Neuronal stem cell (in vitro differentiated cells): ENCODE results near the gene CTCF.
A peak's percentile ranks its signal among the peaks of the same experiment; 100 is the strongest.

ENCODE experiments used
- DNase-seq: peaks from one replicate; pipeline ENCODE4 v3.0.0-alpha.2; 2013; ENCODE audit warnings: low spot score
- H2AFZ ChIP-seq: one replicate; pipeline ENCODE4 v1.6.1; 2013; ENCODE audit warnings: mild to moderate bottlenecking, low read length, inconsistent platforms
- H2AK5ac ChIP-seq: 2 replicates; pipeline ENCODE4 v1.6.1; 2013; ENCODE audit warnings: low read depth, mild to moderate bottlenecking, inconsistent platforms, low read length, moderate library complexity, mixed read lengths
- H2BK120ac ChIP-seq: 2 replicates; pipeline ENCODE4 v1.6.1; 2013; ENCODE audit warnings: low read depth, mild to moderate bottlenecking, inconsistent platforms, low read length, moderate library complexity, mixed read lengths
- H2BK12ac ChIP-seq: one replicate; pipeline ENCODE4 v1.6.1; 2013; ENCODE audit warnings: low read length, inconsistent platforms
- H2BK15ac ChIP-seq: 2 replicates; pipeline ENCODE4 v1.6.1; 2013; ENCODE audit warnings: mild to moderate bottlenecking, low read length, inconsistent platforms, mixed read lengths
- H2BK5ac ChIP-seq: one replicate; pipeline ENCODE4 v1.6.1; 2013; ENCODE audit warnings: inconsistent platforms, mild to moderate bottlenecking, low read length, moderate library complexity
- H3K14ac ChIP-seq: one replicate; pipeline ENCODE4 v1.6.1; 2013; ENCODE audit warnings: low read length, inconsistent platforms
- H3K18ac ChIP-seq: 2 replicates; pipeline ENCODE4 v1.6.1; 2013; ENCODE audit warnings: low read length, inconsistent platforms
- H3K23ac ChIP-seq: 2 replicates; pipeline ENCODE4 v1.6.1; 2013; ENCODE audit warnings: low read depth, mild to moderate bottlenecking, mixed read lengths, low read length, inconsistent platforms; ENCODE audit not compliant: poor library complexity
- H3K27ac ChIP-seq: replicated peaks from 3 replicates; pipeline ENCODE4 v1.5.1; 2013; ENCODE audit warnings: low read length, inconsistent platforms
- H3K27me3 ChIP-seq, 3 experiments: 2 replicates each; pipeline ENCODE4 v1.6.1; 2013; ENCODE audit warnings: low read length in 3 of 3, mild to moderate bottlenecking in 2 of 3, inconsistent platforms in 1 of 3, low read depth in 1 of 3, mixed read lengths in 1 of 3, moderate library complexity in 1 of 3; ENCODE audit not compliant: control insufficient read depth in 3 of 3, insufficient read depth in 3 of 3
- H3K36me3 ChIP-seq, 2 donors: replicated peaks in 1 of 2; 2 replicates each; pipeline ENCODE4 v1.6.1; 2013; ENCODE audit warnings: low read length in 2 of 2; ENCODE audit not compliant: control insufficient read depth in 2 of 2, insufficient read depth in 2 of 2
- H3K4ac ChIP-seq: 2 replicates; pipeline ENCODE4 v1.6.1; 2013; ENCODE audit warnings: inconsistent platforms, mild to moderate bottlenecking, low read length, moderate library complexity
- H3K4me1 ChIP-seq, 2 donors: 1 replicate in 1 of 2; 2 replicates in 1 of 2; pipeline ENCODE4 v1.6.1; 2013; ENCODE audit warnings: low read length in 2 of 2, low read depth in 1 of 2; ENCODE audit not compliant: control insufficient read depth in 2 of 2, insufficient read depth in 1 of 2
- H3K4me2 ChIP-seq: one replicate; pipeline ENCODE4 v1.6.1; 2013; ENCODE audit warnings: mild to moderate bottlenecking, low read length, inconsistent platforms; ENCODE audit not compliant: insufficient read depth, poor library complexity, severe bottlenecking
- H3K4me3 ChIP-seq, 2 donors: 2 replicates each; pipeline ENCODE4 v1.5.1; 2013; ENCODE audit warnings: low read length in 2 of 2, mild to moderate bottlenecking in 2 of 2, inconsistent platforms in 1 of 2, moderate library complexity in 1 of 2
- H3K79me1 ChIP-seq: one replicate; pipeline ENCODE4 v1.6.1; 2013; ENCODE audit warnings: low read depth, mild to moderate bottlenecking, inconsistent platforms, low read length, moderate library complexity
- H3K9ac ChIP-seq: one replicate; pipeline ENCODE4 v1.6.1; 2013; ENCODE audit warnings: mild to moderate bottlenecking, low read depth, low read length, inconsistent platforms; ENCODE audit not compliant: poor library complexity
- H3K9me3 ChIP-seq, 2 donors: replicated peaks in 1 of 2; 2 replicates each; pipeline versions ENCODE3 to v1.6.1; 2013; ENCODE audit warnings: low read length in 2 of 2, mild to moderate bottlenecking in 2 of 2, inconsistent platforms in 1 of 2, low read depth in 1 of 2, mixed read lengths in 1 of 2, moderate library complexity in 1 of 2; ENCODE audit not compliant: control insufficient read depth in 2 of 2, insufficient read depth in 1 of 2
- H4K8ac ChIP-seq: one replicate; pipeline ENCODE4 v1.6.1; 2013; ENCODE audit warnings: low read depth, mild to moderate bottlenecking, inconsistent platforms, low read length, moderate library complexity
- H4K91ac ChIP-seq: one replicate; pipeline ENCODE4 v1.6.1; 2013; ENCODE audit warnings: low read length, low read depth, mild to moderate bottlenecking, inconsistent platforms; ENCODE audit not compliant: poor library complexity
- WGBS, 2 donors: extraction: QIAGEN DNeasy Blood & Tissue Kit; methylation state at CpG; one replicate each; pipeline ENCODE4 v1.1.7; 2013; ENCODE audit warnings: missing lambda C conversion rate in 2 of 2, mixed read lengths in 1 of 2; ENCODE audit not compliant: insufficient read length in 2 of 2, insufficient replicate concordance in 1 of 2; ENCODE audit errors: extremely low coverage in 2 of 2; 5-methylcytosine and 5-hydroxymethylcytosine counted together

Gene CTCF

GRCh38 chr16:67653789-67654402 lies 91.6 kb downstream of the CTCF start:
- Histone ChIP-seq H3K14ac (no peak overlapping the region), H2AFZ (peak overlapping the region; percentile 83), H3K4me3 (peak overlapping the region in 1 of 2 donors; percentile 44), H4K91ac (no peak overlapping the region), H3K18ac (no peak overlapping the region), H3K36me3 (peaks cover 0 to 23% of the 10 kb centered on the region in 2 donors), H3K23ac (peak overlapping the region; percentile 96), H3K4me1 (peaks cover 1 to 15% of the 10 kb centered on the region in 2 donors), H4K8ac (no peak overlapping the region), H2BK15ac (peak overlapping the region; percentile 11), H3K27ac (no peak overlapping the region), H3K4me2 (peak overlapping the region; percentile 73), H3K9ac (peak overlapping the region; percentile 12), H3K79me1 (peaks cover 1% of the 10 kb centered on the region), H3K27me3 (peaks cover 3 to 50% (median 43%) of the 10 kb centered on the region in 3 experiments), H2AK5ac (no peak overlapping the region), H2BK5ac (no peak overlapping the region), H3K9me3 (peaks cover 0 to 2% of the 10 kb centered on the region in 2 donors), H3K4ac (no peak overlapping the region), H2BK120ac (no peak overlapping the region), H2BK12ac (no peak overlapping the region)
- WGBS, 2 donors = no CpG with 5 or more reads among the region's 25 CpGs
- no peak for DNase-seq

GRCh38 chr16:67654403-67654911 lies 92.1 kb downstream of the CTCF start:
- no peak overlapping the region for H3K18ac ChIP-seq
- peaks cover 5 to 14% of the 10 kb centered on the region in 2 donors for H3K4me1 ChIP-seq
- peak overlapping the region; percentile 11 for H2BK15ac ChIP-seq
- no peak overlapping the region for H2AFZ ChIP-seq
- peaks cover 4% of the 10 kb centered on the region for H3K79me1 ChIP-seq
- H2BK12ac ChIP-seq = no peak overlapping the region
- H3K14ac ChIP-seq = no peak overlapping the region
- DNase-seq = no peak
- H3K27me3 ChIP-seq = peaks cover 3 to 46% (median 43%) of the 10 kb centered on the region in 3 experiments
- peaks cover 0 to 2% of the 10 kb centered on the region in 2 donors for H3K9me3 ChIP-seq
- H3K9ac ChIP-seq = no peak overlapping the region
- no peak overlapping the region for H3K27ac ChIP-seq
- WGBS, 2 donors = no CpG with 5 or more reads among the region's 30 CpGs
- H2BK5ac ChIP-seq = no peak overlapping the region
- peaks cover 0 to 24% of the 10 kb centered on the region in 2 donors for H3K36me3 ChIP-seq
- H3K4me2 ChIP-seq = no peak overlapping the region
- no peak overlapping the region for H2AK5ac ChIP-seq
- H2BK120ac ChIP-seq = no peak overlapping the region
- peak overlapping the region; percentile 96 for H3K23ac ChIP-seq
- H3K4ac ChIP-seq = no peak overlapping the region
- H4K91ac ChIP-seq = no peak overlapping the region
- H3K4me3 ChIP-seq = no peak overlapping the region
- H4K8ac ChIP-seq = no peak overlapping the region

- H2BK120ac ChIP-seq = no peak overlapping the region
- no peak overlapping the region for H2AK5ac ChIP-seq
- no peak overlapping the region for H3K23ac ChIP-seq
- H2BK5ac ChIP-seq = no peak overlapping the region
- peaks cover 0 to 24% of the 10 kb centered on the region in 2 donors for H3K36me3 ChIP-seq
- WGBS, 2 donors = no CpG with 5 or more reads among the region's 4 CpGs
- peaks cover 3 to 39% (median 37%) of the 10 kb centered on the region in 3 experiments for H3K27me3 ChIP-seq
- H3K18ac ChIP-seq = no peak overlapping the region
- no peak overlapping the region for H3K14ac ChIP-seq
- no peak overlapping the region for H3K4me3 ChIP-seq
- peaks cover 0 to 2% of the 10 kb centered on the region in 2 donors for H3K9me3 ChIP-seq
- no peak overlapping the region for H4K8ac ChIP-seq
- no peak overlapping the region for H3K9ac ChIP-seq
- no peak overlapping the region for H2BK12ac ChIP-seq
- H2BK15ac ChIP-seq = no peak overlapping the region
- H3K4me2 ChIP-seq = no peak overlapping the region
- peaks cover 10% of the 10 kb centered on the region for H3K79me1 ChIP-seq
- no peak for DNase-seq
- no peak overlapping the region for H3K27ac ChIP-seq
- no peak overlapping the region for H4K91ac ChIP-seq
- peaks cover 7% of the 10 kb centered on the region in 2 donors for H3K4me1 ChIP-seq
- H2AFZ ChIP-seq = no peak overlapping the region
- no peak overlapping the region for H3K4ac ChIP-seq
Observed at GRCh38 chr16:67655363-67655762, 93.0 kb downstream of the CTCF start.

GRCh38 chr16:67656344-67657016 lies 94.2 kb downstream of the CTCF start:
- Histone ChIP-seq H3K9ac (no peak overlapping the region), H4K8ac (no peak overlapping the region), H2AK5ac (no peak overlapping the region), H3K4me1 (peaks cover 8 to 10% of the 10 kb centered on the region in 2 donors), H3K4me2 (no peak overlapping the region), H3K4me3 (no peak overlapping the region), H2BK12ac (no peak overlapping the region), H3K27me3 (peaks cover 3 to 30% (median 26%) of the 10 kb centered on the region in 3 experiments), H2BK120ac (no peak overlapping the region), H3K23ac (no peak overlapping the region), H3K4ac (no peak overlapping the region), H3K14ac (no peak overlapping the region), H4K91ac (no peak overlapping the region), H3K9me3 (peaks cover 0 to 2% of the 10 kb centered on the region in 2 donors), H3K79me1 (peaks cover 10% of the 10 kb centered on the region), H2AFZ (no peak overlapping the region), H3K27ac (no peak overlapping the region), H3K18ac (no peak overlapping the region), H2BK5ac (no peak overlapping the region), H3K36me3 (peaks cover 0 to 25% of the 10 kb centered on the region in 2 donors), H2BK15ac (no peak overlapping the region)
- no CpG with 5 or more reads among the region's 9 CpGs for WGBS, 2 donors
- no peak for DNase-seq
